ENCODE data around the gene ZKSCAN7. TPM values are rescaled to one million over a fixed set of nuclear protein-coding genes. Genes with fewer than 3 reads are reported as not detected.

The ZKSCAN7 gene
- total and polyA plus RNA-seq, 2 donors (not counting 3 experiments of a cell fraction or from before 2014, with no cell fraction given): 0.75 to 1.9 TPM

- Histone ChIP-seq H3K79me2 (ENCODE audit: control insufficient read depth, insufficient read depth, low read length) (peaks cover 34% of the 10 kb centered on the region), H3K9me1 (replicated peaks; ENCODE audit: control insufficient read depth, extremely low read depth, insufficient read depth, low read length) (no peaks in the 10 kb centered on the region), H3K27ac (ENCODE audit: insufficient read depth, low read depth, low read length) (no peak overlapping the region), H2AFZ (ENCODE audit: low read depth, low read length) (no peak overlapping the region), H3K27me3 (ENCODE audit: control insufficient read depth in 2 of 2, insufficient read depth in 2 of 2, low read length in 2 of 2) (no peaks in the 10 kb centered on the region), H3K4me3 (replicated peaks in 1 of 3; ENCODE audit: insufficient read depth in 1 of 3, low read depth in 1 of 3, low read length in 3 of 3) (no peak overlapping the region), H3K4me1 (ENCODE audit: control insufficient read depth, extremely low read depth, insufficient read depth, low read length) (peaks cover 13% of the 10 kb centered on the region), H3K9ac (replicated peaks; ENCODE audit: extremely low read depth, insufficient read depth, low read length) (no peak overlapping the region), H3K4me2 (ENCODE audit: insufficient read depth, low read length) (no peak overlapping the region), H4K20me1 (replicated peaks; ENCODE audit: control insufficient read depth, extremely low read depth, insufficient read depth, low read length) (no peaks in the 10 kb centered on the region), H3K36me3 (ENCODE audit: control insufficient read depth in 2 of 2, extremely low read depth in 1 of 2, insufficient read depth in 2 of 2, low read length in 2 of 2) (peaks cover 0 to 2% of the 10 kb centered on the region in 2 experiments), H3K9me3 (replicated peaks; ENCODE audit: control insufficient read depth, insufficient read depth, low read length) (peaks cover 2% of the 10 kb centered on the region)
- TF ChIP-seq POLR2AphosphoS5 (IDR thresholded peaks at IDR 0.05; ENCODE audit: insufficient read depth, low read depth, low read length) (no peak), EZH2 (IDR thresholded peaks at IDR 0.05; ENCODE audit: borderline replicate concordance, low read depth, low read length, severe bottlenecking) (no peak), CTCF (IDR thresholded peaks at IDR 0.05; ENCODE audit: extremely low read depth in 1 of 2, insufficient read depth in 1 of 2, low read depth in 1 of 2, low read length in 2 of 2) (no peak), GATA2 (IDR thresholded peaks at IDR 0.05; ENCODE audit: insufficient read depth, insufficient read length, low read depth, low read length) (no peak), POLR2A (IDR thresholded peaks at IDR 0.05; ENCODE audit: low read depth, low read length) (no peak), JUN (IDR thresholded peaks at IDR 0.05; ENCODE audit: borderline replicate concordance, insufficient read depth, insufficient read length, low read depth) (no peak), FOS (IDR thresholded peaks at IDR 0.05; ENCODE audit: borderline replicate concordance, insufficient read depth, low read length) (no peak), MYC (IDR thresholded peaks at IDR 0.05; ENCODE audit: low read depth, low read length) (no peak), MAX (IDR thresholded peaks at IDR 0.05; ENCODE audit: insufficient read depth, insufficient read length) (no peak)
- FAIRE-seq (no peak), DNase-seq (ENCODE audit: low read depth, low spot score) (no peak)
- CTCF ChIA-PET: no interaction called here
- POLR2A ChIA-PET: no interaction called here
- no TSS peak for BruUV-seq (replicated peaks)
- intact Hi-C loops (cut with micrococcal nuclease): no loop called here
- dilution Hi-C loops (cut with MboI; ENCODE audit: extremely low pct_ligation_motif_present, low sequenced_read_pairs): no loop called here
Observed at GRCh38 chr3:44506556-44506955, 48.4 kb upstream of the ZKSCAN7 start.
